Measurements from ENCODE around the gene KLK5. TPM values are rescaled to one million over a fixed set of nuclear protein-coding genes. Genes with fewer than 3 reads are reported as not detected.
A peak's percentile ranks its signal among the peaks of the same experiment; 100 is the strongest.

KLK5 gene
- total RNA-seq, 1 experiment from 2014 or later = not detected

DNA sequence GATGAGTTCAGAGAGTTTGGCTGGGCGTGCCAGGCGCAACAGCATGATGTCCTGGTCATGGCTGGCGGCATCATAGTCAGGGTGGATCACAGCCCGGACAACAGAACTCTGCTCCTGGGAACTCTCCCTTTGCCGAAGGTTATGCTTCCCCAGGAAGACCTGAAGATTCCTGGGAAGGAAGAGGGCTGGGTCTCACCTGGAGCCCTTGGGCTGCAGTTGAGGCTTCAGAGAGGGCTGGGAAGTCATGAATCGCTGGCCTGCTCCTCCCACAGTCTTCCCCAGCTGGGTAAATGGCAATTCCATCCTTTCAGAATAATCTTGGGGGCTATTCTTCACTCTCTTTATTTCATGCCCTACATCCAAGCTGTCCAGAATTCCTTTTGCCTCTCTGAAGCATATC, 10.5 kb upstream of the KLK5 start:
- peaks cover 3% of the 10 kb centered on the region; the same call in 1 of the 2 replicates for H3K4me1 ChIP-seq (ENCODE audit: insufficient read depth, low read length)
- no peaks in the 10 kb centered on the region for H3K23me2 ChIP-seq (ENCODE audit: insufficient read length, low read depth, low read length, poor library complexity, severe bottlenecking)
- Mint-ChIP-seq H3K27me3 (ENCODE audit: low read depth) (peaks cover 54% of the 10 kb centered on the region), H3K36me3 (ENCODE audit: insufficient read depth in 1 of 3, low read depth in 3 of 3) (no peaks in the 10 kb centered on the region; a peak in 2 of 7 replicates), H3K9me3 (peaks cover 0 to 5% of the 10 kb centered on the region in 2 experiments; a peak in 1 of 5 replicates), H3K27ac (peak overlapping the region in 1 of 3 experiments; percentile 54; a peak in 1 of 7 replicates), H3K4me3 (no peak overlapping the region), H3K4me1 (peaks cover 5 to 16% of the 10 kb centered on the region in 2 experiments)
- H2BK15ac ChIP-seq (ENCODE audit: low read depth, low read length) = no peak overlapping the region
- H3K14ac ChIP-seq (ENCODE audit: insufficient read depth, low read length) = no peak overlapping the region
- H2BK20ac ChIP-seq (ENCODE audit: low read depth, low read length, poor library complexity, severe bottlenecking) = no peak overlapping the region
- H3K79me2 ChIP-seq (ENCODE audit: insufficient read depth, low read length) = no peaks in the 10 kb centered on the region
- H2BK120ac ChIP-seq (ENCODE audit: low read depth, low read length, poor library complexity, severe bottlenecking) = no peak overlapping the region
- WGBS (ENCODE audit: extremely low coverage, insufficient read length, low lambda C conversion rate) = no CpG with 5 or more reads among the region's 6 CpGs
- H3K9me3 ChIP-seq (ENCODE audit: control insufficient read depth, low read depth, low read length) = no peaks in the 10 kb centered on the region
- no peak overlapping the region for H3K4ac ChIP-seq (ENCODE audit: low read depth, low read length)
- no peaks in the 10 kb centered on the region for H3K27me3 ChIP-seq (ENCODE audit: insufficient read depth, low read length)
- H3K18ac ChIP-seq (ENCODE audit: insufficient read length, low read depth, low read length) = no peak overlapping the region
- no peak overlapping the region for H3K56ac ChIP-seq (ENCODE audit: insufficient read length, low read depth, low read length)
- no peak overlapping the region for H3K4me2 ChIP-seq (ENCODE audit: insufficient read depth, insufficient read length, low read length)
- H3K79me1 ChIP-seq (ENCODE audit: insufficient read depth, low read depth, low read length, poor library complexity, severe bottlenecking) = no peaks in the 10 kb centered on the region
- H2BK12ac ChIP-seq (ENCODE audit: insufficient read length, low read depth, low read length) = no peak overlapping the region
- no peak overlapping the region for H3K27ac ChIP-seq (ENCODE audit: insufficient read length, low read depth, low read length)
- H4K20me1 ChIP-seq (ENCODE audit: control insufficient read depth, insufficient read depth, insufficient read length) = no peaks in the 10 kb centered on the region
- TF ChIP-seq CTCF (conservative IDR thresholded peaks at IDR 0.05) = no peak
- H2BK5ac ChIP-seq (ENCODE audit: insufficient read length, low read length) = no peak overlapping the region
- no peak for DNase-seq
- no peak overlapping the region for H2AK5ac ChIP-seq (ENCODE audit: insufficient read length, low read length)
- H3K23ac ChIP-seq (ENCODE audit: insufficient read length, low read depth, low read length) = no peak overlapping the region
- no peak overlapping the region for H3T11ph ChIP-seq (ENCODE audit: low read length)
- no peak overlapping the region for H2AFZ ChIP-seq (ENCODE audit: low read length)
- no peak overlapping the region for H4K8ac ChIP-seq (replicated peaks; ENCODE audit: insufficient read length, low read depth, low read length)
- no peak overlapping the region for H4K91ac ChIP-seq (ENCODE audit: insufficient read length, low read depth, low read length)
- no peak overlapping the region for H3K9ac ChIP-seq (ENCODE audit: extremely low read depth, insufficient read length, low read length)
- no peak overlapping the region for H4K5ac ChIP-seq (ENCODE audit: insufficient read length, low read depth, low read length)

All from H9 (cell line).